Parathyroid adenoma (tissue), 2 donors: ENCODE measurements around the gene RPAIN.

Experiments used
- H2AFZ ChIP-seq: fragments of 300-600 bp; sonication (generic); one replicate; pipeline ENCODE4 v1.7.0; 2017; ENCODE audit warnings: antibody characterized with exemption, mild to moderate bottlenecking
- H3K27ac ChIP-seq: fragments of 300-600 bp; sonication (generic); one replicate; pipeline ENCODE4 v1.7.0; 2017
- H3K27me3 ChIP-seq: fragments of 300-600 bp; sonication (generic); one replicate; pipeline ENCODE4 v1.7.0; 2017; ENCODE audit warnings: low read length; ENCODE audit not compliant: control insufficient read depth, insufficient read depth
- H3K36me3 ChIP-seq: fragments of 300-600 bp; sonication (generic); one replicate; pipeline ENCODE4 v1.7.0; 2017; ENCODE audit warnings: low read length; ENCODE audit not compliant: control insufficient read depth, insufficient read depth
- H3K4me1 ChIP-seq: fragments of 300-600 bp; sonication (generic); one replicate; pipeline ENCODE4 v1.7.0; 2017; ENCODE audit warnings: control low read depth
- H3K4me2 ChIP-seq: fragments of 300-600 bp; sonication (generic); one replicate; pipeline ENCODE4 v1.7.0; 2017; ENCODE audit warnings: low read length
- H3K4me3 ChIP-seq: fragments of 300-600 bp; sonication (generic); one replicate; pipeline ENCODE4 v1.7.0; 2017; ENCODE audit warnings: low read depth, low read length
- H3K79me2 ChIP-seq: fragments of 300-600 bp; sonication (generic); one replicate; pipeline ENCODE4 v1.7.0; 2017; ENCODE audit warnings: control low read depth
- H3K9ac ChIP-seq: fragments of 300-600 bp; sonication (generic); one replicate; pipeline ENCODE4 v1.7.0; 2017; ENCODE audit warnings: mild to moderate bottlenecking
- H3K9me3 ChIP-seq: fragments of 300-600 bp; sonication (generic); one replicate; pipeline ENCODE4 v1.7.0; 2017; ENCODE audit warnings: low read length; ENCODE audit not compliant: control insufficient read depth
- CTCF ChIP-seq: fragments of 300-600 bp; sonication (generic); IDR thresholded peaks from one replicate; pipeline ENCODE4 v1.7.0; 2017; ENCODE audit warnings: antibody characterized with exemption, mild to moderate bottlenecking
- donor health status: primary hyperparathyroidism.

The RPAIN gene

GRCh38 chr17:5379351-5380107, 40.5 kb upstream of the RPAIN start:
- no peak overlapping the region for H3K4me3 ChIP-seq
- H2AFZ ChIP-seq = no peak overlapping the region

GRCh38 chr17:5380491-5381135, 39.4 kb upstream of the RPAIN start:
- no peak overlapping the region for H2AFZ ChIP-seq
- no peaks in the 10 kb centered on the region for H3K9me3 ChIP-seq
- H3K36me3 ChIP-seq = no peaks in the 10 kb centered on the region
- H3K9ac ChIP-seq = no peak overlapping the region
- peaks cover 2% of the 10 kb centered on the region for H3K4me1 ChIP-seq
- no peaks in the 10 kb centered on the region for H3K27me3 ChIP-seq
- no peak overlapping the region for H3K4me2 ChIP-seq
- H3K4me3 ChIP-seq = no peak overlapping the region
- H3K27ac ChIP-seq = no peak overlapping the region
- no peak for TF ChIP-seq CTCF
- no peaks in the 10 kb centered on the region for H3K79me2 ChIP-seq

More at GRCh38 chr17:5379351-5380107, 40.5 kb upstream of the RPAIN start:
- H3K27ac ChIP-seq = peak overlapping the region; percentile 20
- H3K36me3 ChIP-seq = no peaks in the 10 kb centered on the region
- H3K27me3 ChIP-seq = no peaks in the 10 kb centered on the region
- H3K4me2 ChIP-seq = no peak overlapping the region
- H3K4me1 ChIP-seq = peaks cover 9% of the 10 kb centered on the region
- H3K79me2 ChIP-seq = no peaks in the 10 kb centered on the region
- H3K9me3 ChIP-seq = no peaks in the 10 kb centered on the region
- no peak overlapping the region for H3K9ac ChIP-seq
- TF ChIP-seq CTCF = no peak

GRCh38 chr17:5381542-5381941, 38.4 kb upstream of the RPAIN start:
- Histone ChIP-seq H3K4me3 (no peak overlapping the region), H3K27ac (no peak overlapping the region), H3K9me3 (no peaks in the 10 kb centered on the region), H3K4me2 (no peak overlapping the region), H3K4me1 (peaks cover 2% of the 10 kb centered on the region), H3K9ac (no peak overlapping the region), H3K36me3 (no peaks in the 10 kb centered on the region), H3K27me3 (no peaks in the 10 kb centered on the region), H3K79me2 (no peaks in the 10 kb centered on the region), H2AFZ (no peak overlapping the region)
- TF ChIP-seq CTCF = no peak

- Histone ChIP-seq H3K27ac (no peak overlapping the region), H3K4me1 (peaks cover 5% of the 10 kb centered on the region), H3K4me3 (no peak overlapping the region), H3K9me3 (no peaks in the 10 kb centered on the region), H3K9ac (no peak overlapping the region), H3K79me2 (no peaks in the 10 kb centered on the region), H3K4me2 (no peak overlapping the region), H3K27me3 (no peaks in the 10 kb centered on the region), H3K36me3 (no peaks in the 10 kb centered on the region), H2AFZ (no peak overlapping the region)
- no peak for TF ChIP-seq CTCF
Measured at GRCh38 chr17:5391678-5392077, 28.3 kb upstream of the RPAIN start.
